ENCODE data around the gene IGFLR1. TPM values are rescaled to one million over a fixed set of nuclear protein-coding genes. Genes with fewer than 3 reads are reported as not detected.

The IGFLR1 gene
- total and polyA plus RNA-seq, 11 donors: 0.74 to 25.2 (median 3.6) TPM

DNA sequence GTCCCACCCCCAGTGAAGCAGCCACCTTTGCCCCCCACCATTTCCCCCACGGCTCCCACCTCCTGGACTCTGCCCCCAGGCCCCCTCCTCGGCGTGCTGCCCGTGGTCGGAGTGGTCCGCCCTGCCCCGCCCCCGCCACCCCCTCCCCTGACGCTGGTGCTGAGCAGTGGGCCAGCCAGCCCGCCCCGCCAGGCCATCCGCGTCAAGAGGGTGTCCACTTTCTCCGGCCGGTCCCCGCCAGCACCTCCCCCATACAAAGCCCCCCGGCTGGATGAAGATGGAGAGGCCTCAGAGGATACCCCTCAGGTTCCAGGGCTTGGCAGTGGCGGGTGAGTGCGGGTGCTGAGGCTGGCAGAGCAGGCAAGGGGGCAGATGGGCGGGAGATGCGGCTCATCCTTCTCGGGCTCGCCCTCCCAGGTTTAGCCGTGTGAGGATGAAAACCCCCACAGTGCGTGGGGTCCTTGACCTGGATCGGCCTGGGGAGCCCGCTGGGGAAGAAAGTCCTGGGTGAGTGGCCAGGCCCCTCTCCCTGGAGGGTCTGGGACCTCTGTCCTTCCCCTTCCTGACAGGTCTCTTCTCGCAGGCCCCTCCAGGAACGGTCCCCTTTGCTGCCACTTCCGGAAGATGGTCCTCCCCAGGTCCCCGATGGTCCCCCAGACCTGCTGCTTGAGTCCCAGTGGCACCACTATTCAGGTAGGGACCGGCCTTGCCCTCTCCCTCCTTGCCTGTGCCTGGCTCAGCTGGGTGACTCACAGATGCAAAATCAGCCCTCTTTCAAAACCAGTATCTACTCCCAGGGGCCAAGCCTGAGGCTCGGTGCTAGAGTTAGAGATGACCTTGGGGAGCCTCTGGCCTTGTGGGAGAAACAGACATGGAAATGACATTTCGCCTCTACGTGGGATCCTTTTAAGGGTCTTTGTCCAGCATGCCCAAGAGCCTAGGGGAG, 8.8 kb downstream of the IGFLR1 start:
- Histone ChIP-seq H3K9me3 (no peaks in the 10 kb centered on the region), H3K36me3 (peaks cover 5 to 97% (median 93%) of the 10 kb centered on the region in 9 donors), H3K27me3 (no peaks in the 10 kb centered on the region), H3K27ac (no peak overlapping the region), H3K4me1 (no peaks in the 10 kb centered on the region), H3K4me3 (no peak overlapping the region)
- intact Hi-C loops (cut with DNase I): no loop called here
- WGBS, 4 donors: 89 to 94% (median 92%) methylated on average over 34 to 35 of the region's 35 CpGs
- TF ChIP-seq POLR2A (IDR thresholded peaks at IDR 0.05): no peak
- TF ChIP-seq, protein P1, sequence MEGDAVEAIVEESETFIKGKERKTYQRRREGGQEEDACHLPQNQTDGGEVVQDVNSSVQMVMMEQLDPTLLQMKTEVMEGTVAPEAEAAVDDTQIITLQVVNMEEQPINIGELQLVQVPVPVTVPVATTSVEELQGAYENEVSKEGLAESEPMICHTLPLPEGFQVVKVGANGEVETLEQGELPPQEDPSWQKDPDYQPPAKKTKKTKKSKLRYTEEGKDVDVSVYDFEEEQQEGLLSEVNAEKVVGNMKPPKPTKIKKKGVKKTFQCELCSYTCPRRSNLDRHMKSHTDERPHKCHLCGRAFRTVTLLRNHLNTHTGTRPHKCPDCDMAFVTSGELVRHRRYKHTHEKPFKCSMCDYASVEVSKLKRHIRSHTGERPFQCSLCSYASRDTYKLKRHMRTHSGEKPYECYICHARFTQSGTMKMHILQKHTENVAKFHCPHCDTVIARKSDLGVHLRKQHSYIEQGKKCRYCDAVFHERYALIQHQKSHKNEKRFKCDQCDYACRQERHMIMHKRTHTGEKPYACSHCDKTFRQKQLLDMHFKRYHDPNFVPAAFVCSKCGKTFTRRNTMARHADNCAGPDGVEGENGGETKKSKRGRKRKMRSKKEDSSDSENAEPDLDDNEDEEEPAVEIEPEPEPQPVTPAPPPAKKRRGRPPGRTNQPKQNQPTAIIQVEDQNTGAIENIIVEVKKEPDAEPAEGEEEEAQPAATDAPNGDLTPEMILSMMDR (IDR thresholded peaks at IDR 0.05): no peak
- DNase-seq: no peak
- ATAC-seq: no peak

DNA sequence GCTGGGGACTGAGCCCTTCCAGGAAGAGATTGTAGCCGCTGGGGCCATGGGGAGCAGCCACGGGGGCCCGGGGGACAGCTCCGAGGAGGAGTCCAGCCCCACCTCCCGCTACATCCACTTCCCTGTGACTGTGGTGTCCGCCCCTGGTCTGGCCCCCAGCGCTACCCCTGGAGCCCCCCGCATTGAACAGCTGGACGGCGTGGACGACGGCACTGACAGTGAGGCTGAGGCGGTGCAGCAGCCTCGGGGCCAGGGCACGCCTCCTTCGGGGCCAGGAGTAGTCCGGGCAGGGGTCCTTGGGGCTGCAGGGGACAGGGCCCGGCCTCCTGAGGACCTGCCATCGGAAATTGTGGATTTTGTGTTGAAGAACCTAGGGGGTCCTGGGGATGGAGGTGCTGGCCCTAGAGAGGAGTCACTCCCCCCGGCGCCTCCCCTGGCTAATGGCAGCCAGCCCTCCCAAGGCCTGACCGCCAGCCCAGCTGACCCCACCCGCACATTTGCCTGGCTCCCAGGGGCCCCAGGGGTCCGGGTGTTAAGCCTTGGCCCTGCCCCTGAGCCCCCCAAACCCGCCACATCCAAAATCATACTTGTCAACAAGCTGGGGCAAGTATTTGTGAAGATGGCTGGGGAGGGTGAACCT, 9.6 kb downstream of the IGFLR1 start:
- no peak for DNase-seq
- no peak overlapping the region for H3K27ac ChIP-seq
- 85 to 92% (median 90%) methylated on average over 16 to 25 of the region's 25 CpGs for WGBS, 4 donors
- no peak overlapping the region for H3K4me3 ChIP-seq
- H3K4me1 ChIP-seq: no peaks in the 10 kb centered on the region
- no peak for ATAC-seq
- H3K9me3 ChIP-seq: no peaks in the 10 kb centered on the region
- no peaks in the 10 kb centered on the region for H3K27me3 ChIP-seq
- intact Hi-C loops (cut with DNase I): no loop called here
- TF ChIP-seq, protein P1 (IDR thresholded peaks at IDR 0.05): no peak
- no peak for TF ChIP-seq POLR2A (IDR thresholded peaks at IDR 0.05)
- H3K36me3 ChIP-seq: peaks cover 5 to 97% (median 93%) of the 10 kb centered on the region in 9 donors

DNA sequence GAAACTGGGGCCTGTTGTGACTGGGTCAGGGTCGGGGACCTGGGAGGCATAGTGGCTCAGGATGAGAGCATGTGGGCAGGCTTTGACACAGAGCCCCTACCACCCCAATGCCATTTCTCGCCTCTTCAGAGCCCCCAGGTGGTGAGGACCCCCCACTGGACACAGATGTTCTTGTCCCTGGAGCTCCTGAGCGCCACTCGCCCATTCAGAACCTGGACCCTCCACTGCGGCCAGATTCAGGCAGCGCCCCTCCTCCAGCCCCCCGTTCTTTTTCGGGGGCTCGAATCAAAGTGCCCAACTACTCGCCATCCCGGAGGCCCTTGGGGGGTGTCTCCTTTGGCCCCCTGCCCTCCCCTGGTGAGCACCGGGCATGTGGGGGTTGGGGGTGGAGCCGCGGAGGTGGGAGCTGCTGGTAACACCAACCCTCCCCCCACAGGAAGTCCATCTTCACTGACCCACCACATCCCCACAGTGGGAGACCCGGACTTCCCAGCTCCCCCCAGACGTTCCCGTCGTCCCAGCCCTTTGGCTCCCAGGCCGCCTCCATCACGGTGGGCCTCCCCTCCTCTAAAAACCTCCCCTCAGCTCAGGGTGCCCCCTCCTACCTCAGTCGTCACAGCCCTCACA, 10.4 kb downstream of the IGFLR1 start:
- H3K4me3 ChIP-seq: no peak overlapping the region
- 81 to 88% (median 85%) methylated on average over 20 to 21 of the region's 21 CpGs for WGBS, 4 donors
- intact Hi-C loops (cut with DNase I): no loop called here

More for the DNA sequence above, 10.4 kb downstream of the IGFLR1 start:
- no peak overlapping the region for H3K27ac ChIP-seq
- no peak for ATAC-seq
- H3K4me1 ChIP-seq: no peaks in the 10 kb centered on the region
- no peak for DNase-seq
- no peaks in the 10 kb centered on the region for H3K27me3 ChIP-seq
- TF ChIP-seq POLR2A (IDR thresholded peaks at IDR 0.05): no peak
- TF ChIP-seq, protein P1 (IDR thresholded peaks at IDR 0.05): no peak
- H3K36me3 ChIP-seq: peaks cover 5 to 97% (median 93%) of the 10 kb centered on the region in 9 donors
- no peaks in the 10 kb centered on the region for H3K9me3 ChIP-seq
